Measurements from ENCODE around the gene FAM209B.

GRCh38 chr20:56584916-56585315 is 51.9 kb downstream of the FAM209B start:
- TF ChIP-seq POLR2A (IDR thresholded peaks at IDR 0.05) (no peak), POLR2AphosphoS5 (IDR thresholded peaks at IDR 0.05; ENCODE audit: insufficient read depth in 1 of 2, low read depth in 1 of 2) (no peak)
